IMR-90 (cell line): ENCODE measurements around the gene CCER1.

Experiments
- RFX5 ChIP-seq: IDR thresholded peaks from 2 replicates; pipeline ENCODE4 v1.8.0; 2012; ENCODE audit warnings: low read depth, mild to moderate bottlenecking, low read length, moderate library complexity
- TF ChIP-seq, protein P1 (sequence below): conservative IDR thresholded peaks from 2 replicates; pipeline ENCODE4 v1.5.1; 2012; ENCODE audit warnings: mild to moderate bottlenecking, low read depth, low read length, improper control_type of control experiment

DNA sequence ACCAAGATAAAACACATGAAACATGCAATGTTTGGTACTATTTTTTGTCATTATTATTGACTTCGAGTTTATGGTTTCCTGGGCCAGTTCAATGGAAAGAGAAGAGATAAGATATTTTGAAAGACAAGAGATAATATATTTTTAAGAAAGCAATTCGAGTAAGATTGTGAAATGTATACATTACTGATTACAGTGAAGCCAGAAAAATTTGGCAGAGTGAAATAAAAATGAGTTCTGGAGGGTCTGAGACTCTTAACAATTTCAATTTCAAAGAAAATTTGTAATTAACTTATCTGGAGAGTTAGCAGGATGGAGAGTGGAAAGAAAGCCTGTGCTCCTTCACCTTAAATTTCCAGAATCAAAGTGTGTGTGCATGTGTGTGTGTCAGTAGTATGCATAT is 17.3 kb downstream of the CCER1 start:
- TF ChIP-seq, protein P1, sequence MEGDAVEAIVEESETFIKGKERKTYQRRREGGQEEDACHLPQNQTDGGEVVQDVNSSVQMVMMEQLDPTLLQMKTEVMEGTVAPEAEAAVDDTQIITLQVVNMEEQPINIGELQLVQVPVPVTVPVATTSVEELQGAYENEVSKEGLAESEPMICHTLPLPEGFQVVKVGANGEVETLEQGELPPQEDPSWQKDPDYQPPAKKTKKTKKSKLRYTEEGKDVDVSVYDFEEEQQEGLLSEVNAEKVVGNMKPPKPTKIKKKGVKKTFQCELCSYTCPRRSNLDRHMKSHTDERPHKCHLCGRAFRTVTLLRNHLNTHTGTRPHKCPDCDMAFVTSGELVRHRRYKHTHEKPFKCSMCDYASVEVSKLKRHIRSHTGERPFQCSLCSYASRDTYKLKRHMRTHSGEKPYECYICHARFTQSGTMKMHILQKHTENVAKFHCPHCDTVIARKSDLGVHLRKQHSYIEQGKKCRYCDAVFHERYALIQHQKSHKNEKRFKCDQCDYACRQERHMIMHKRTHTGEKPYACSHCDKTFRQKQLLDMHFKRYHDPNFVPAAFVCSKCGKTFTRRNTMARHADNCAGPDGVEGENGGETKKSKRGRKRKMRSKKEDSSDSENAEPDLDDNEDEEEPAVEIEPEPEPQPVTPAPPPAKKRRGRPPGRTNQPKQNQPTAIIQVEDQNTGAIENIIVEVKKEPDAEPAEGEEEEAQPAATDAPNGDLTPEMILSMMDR, result no peak
- no peak for TF ChIP-seq RFX5
